Fibroblast of lung (primary cell): ENCODE data around the gene PMM1. TPM values are rescaled to one million over a fixed set of nuclear protein-coding genes. Genes with fewer than 3 reads are reported as not detected.
A peak's percentile ranks its signal among the peaks of the same experiment; 100 is the strongest.

ENCODE experiments used
- DNase-seq, 2 donors: peaks; one replicate each; pipeline versions ENCODE4 v3.0.0 to v3.0.0-alpha.2; 2010; ENCODE audit warnings: low read depth in 2 of 2
- H2AFZ ChIP-seq: 2 replicates; pipeline ENCODE4 v1.5.1; 2012; ENCODE audit warnings: low read length, control low read depth, inconsistent platforms
- H3K27ac ChIP-seq: 2 replicates; pipeline ENCODE4 v1.5.1; 2011; ENCODE audit warnings: low read length, control low read depth; ENCODE audit not compliant: insufficient read depth
- H3K27me3 ChIP-seq: 2 replicates; pipeline ENCODE4 v1.5.1; 2011; ENCODE audit warnings: mild to moderate bottlenecking, low read length; ENCODE audit not compliant: control insufficient read depth, insufficient read depth
- H3K36me3 ChIP-seq: 2 replicates; pipeline ENCODE4 v1.5.1; 2011; ENCODE audit warnings: low read length; ENCODE audit not compliant: control insufficient read depth, insufficient read depth
- H3K4me1 ChIP-seq: 2 replicates; pipeline ENCODE4 v1.5.1; 2011; ENCODE audit warnings: low read length; ENCODE audit not compliant: control insufficient read depth, insufficient read depth; ENCODE audit errors: extremely low read depth
- H3K4me2 ChIP-seq: 2 replicates; pipeline ENCODE4 v1.5.1; 2011; ENCODE audit warnings: low read length, control low read depth; ENCODE audit not compliant: insufficient read depth; ENCODE audit errors: extremely low read depth
- H3K4me3 ChIP-seq, 4 experiments: fragments of 200-600 bp in 1 of 4; sonication (generic) in 1 of 4; replicated peaks in 1 of 4; 2 replicates each; pipeline ENCODE4 v1.5.1; 2011 to 2016; ENCODE audit warnings: low read length in 4 of 4, low read depth in 3 of 4, mild to moderate bottlenecking in 3 of 4, control low read depth in 2 of 4, inconsistent platforms in 1 of 4, mixed read lengths in 1 of 4; ENCODE audit not compliant: insufficient read depth in 1 of 4; ENCODE audit errors: control extremely low read depth in 1 of 4
- H3K79me2 ChIP-seq: 2 replicates; pipeline ENCODE4 v1.5.1; 2012; ENCODE audit warnings: mild to moderate bottlenecking, low read length, inconsistent platforms; ENCODE audit not compliant: control insufficient read depth, insufficient read depth
- H3K9ac ChIP-seq: 2 replicates; pipeline ENCODE4 v1.5.1; 2011; ENCODE audit warnings: mild to moderate bottlenecking, low read length, control low read depth; ENCODE audit not compliant: insufficient read depth
- H3K9me3 ChIP-seq: 2 replicates; pipeline ENCODE4 v1.5.1; 2012; ENCODE audit warnings: low read depth, low read length; ENCODE audit not compliant: control insufficient read depth, insufficient read depth
- H4K20me1 ChIP-seq: 2 replicates; pipeline ENCODE4 v1.5.1; 2011; ENCODE audit warnings: low read length; ENCODE audit not compliant: control insufficient read depth, insufficient read depth; ENCODE audit errors: extremely low read depth
- EZH2 ChIP-seq: IDR thresholded peaks from 2 replicates; pipeline ENCODE4 v1.5.1; 2012; ENCODE audit warnings: low read length, control low read depth, mild to moderate bottlenecking; ENCODE audit errors: missing control alignments
- polyA plus RNA-seq, 2 donors: library from polyadenylated mRNA; depleted of rRNA in 1 of 2; stranded (reverse) in 1 of 2; unstranded in 1 of 2; fragments of >200 nt; gene quantifications; 2 replicates each; pipeline ENCODE4 v1.2.1, GENCODE V29; 2011 to 2012; ENCODE audit warnings: missing spikeins in 1 of 2
- total RNA-seq: library from RNA; depleted of rRNA; stranded (reverse); fragments of >200 nt; gene quantifications from 2 replicates; pipeline ENCODE4 v1.2.1, GENCODE V29; 2014
- TF ChIP-seq, protein P1 (sequence below), 2 donors: IDR thresholded peaks in 1 of 2; conservative IDR thresholded peaks in 1 of 2; 1 replicate in 1 of 2; 2 replicates in 1 of 2; pipeline ENCODE4 v1.5.1; 2011 to 2012; ENCODE audit warnings: low read length in 2 of 2, control low read depth in 1 of 2, inconsistent platforms in 1 of 2, low read depth in 1 of 2, mild to moderate bottlenecking in 1 of 2

The PMM1 gene
- total and polyA plus RNA-seq, 2 donors (not counting 1 experiment from before 2014, with no cell fraction given), result 32.4 to 110 TPM

DNA sequence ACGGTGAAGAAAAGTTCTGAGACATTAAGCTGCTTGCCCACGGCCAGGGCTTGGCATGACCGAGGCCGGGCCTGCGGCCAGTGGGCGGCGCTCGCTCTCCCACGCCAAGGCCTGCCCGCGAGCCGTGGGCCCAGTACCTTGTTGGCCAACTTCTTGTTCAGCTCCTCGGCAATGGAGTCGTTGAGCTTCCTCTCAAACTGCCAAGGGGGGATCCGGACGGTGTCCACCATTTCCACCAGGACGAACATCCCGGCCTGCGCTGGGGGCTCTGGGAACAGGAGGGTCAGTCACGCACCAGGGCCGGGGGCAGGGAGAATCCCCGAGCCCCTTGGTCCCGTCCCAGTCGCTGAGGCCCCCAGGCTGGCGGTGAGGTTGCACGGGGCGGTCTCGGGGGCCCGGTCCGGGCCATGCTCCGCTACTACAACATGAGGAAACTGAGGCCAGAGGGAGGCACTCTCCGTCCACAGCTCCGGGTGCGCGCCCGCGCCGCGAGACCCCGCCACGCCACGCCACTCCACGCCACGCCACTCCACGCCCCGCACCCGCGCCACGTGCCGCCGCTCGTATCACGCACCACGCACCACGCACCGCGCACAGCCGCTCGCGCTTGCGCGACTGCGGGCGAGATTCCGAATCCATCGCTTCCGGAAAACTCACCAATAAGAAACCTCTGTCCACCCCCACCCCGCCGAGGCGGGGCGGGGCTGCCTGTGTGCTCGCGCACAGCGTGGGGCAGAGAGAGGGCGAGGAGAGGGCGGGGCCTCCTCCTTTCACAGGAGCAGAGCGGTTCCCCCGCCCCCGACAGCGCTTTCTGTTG, 45.6 kb downstream of the PMM1 start, which contains the start of gene POLR3H:
Gene POLR3H (minus strand): TSS at position 617 of the 817 bp plus-strand sequence. CDS start 369 bp downstream, at position 248.
- Histone ChIP-seq H3K36me3 (peaks cover 5% of the 10 kb centered on the region), H2AFZ (peak within 1 kb of the TSS; percentile 72), H3K4me1 (peaks cover 4% of the 10 kb centered on the region), H3K9ac (peak within 1 kb of the TSS; percentile 85), H3K79me2 (peaks cover 35% of the 10 kb centered on the region), H3K4me2 (peak within 1 kb of the TSS; percentile 93), H3K27me3 (no peaks in the 10 kb centered on the region), H3K9me3 (no peaks in the 10 kb centered on the region), H3K27ac (peak within 1 kb of the TSS; percentile 78), H3K4me3 (peak within 1 kb of the TSS; percentile 66 to 92 (median 78)), H4K20me1 (no peaks in the 10 kb centered on the region)
- TF ChIP-seq EZH2, result no peak
- TF ChIP-seq, protein P1, sequence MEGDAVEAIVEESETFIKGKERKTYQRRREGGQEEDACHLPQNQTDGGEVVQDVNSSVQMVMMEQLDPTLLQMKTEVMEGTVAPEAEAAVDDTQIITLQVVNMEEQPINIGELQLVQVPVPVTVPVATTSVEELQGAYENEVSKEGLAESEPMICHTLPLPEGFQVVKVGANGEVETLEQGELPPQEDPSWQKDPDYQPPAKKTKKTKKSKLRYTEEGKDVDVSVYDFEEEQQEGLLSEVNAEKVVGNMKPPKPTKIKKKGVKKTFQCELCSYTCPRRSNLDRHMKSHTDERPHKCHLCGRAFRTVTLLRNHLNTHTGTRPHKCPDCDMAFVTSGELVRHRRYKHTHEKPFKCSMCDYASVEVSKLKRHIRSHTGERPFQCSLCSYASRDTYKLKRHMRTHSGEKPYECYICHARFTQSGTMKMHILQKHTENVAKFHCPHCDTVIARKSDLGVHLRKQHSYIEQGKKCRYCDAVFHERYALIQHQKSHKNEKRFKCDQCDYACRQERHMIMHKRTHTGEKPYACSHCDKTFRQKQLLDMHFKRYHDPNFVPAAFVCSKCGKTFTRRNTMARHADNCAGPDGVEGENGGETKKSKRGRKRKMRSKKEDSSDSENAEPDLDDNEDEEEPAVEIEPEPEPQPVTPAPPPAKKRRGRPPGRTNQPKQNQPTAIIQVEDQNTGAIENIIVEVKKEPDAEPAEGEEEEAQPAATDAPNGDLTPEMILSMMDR (conservative IDR thresholded peaks at IDR 0.05 in 1 of 2, IDR thresholded peaks at IDR 0.05 in 1 of 2; ENCODE audit: low read depth in 1 of 2, low read length in 2 of 2), result peak; percentile 56 to 66
- DNase-seq, result peak; percentile 96 to 97

DNA sequence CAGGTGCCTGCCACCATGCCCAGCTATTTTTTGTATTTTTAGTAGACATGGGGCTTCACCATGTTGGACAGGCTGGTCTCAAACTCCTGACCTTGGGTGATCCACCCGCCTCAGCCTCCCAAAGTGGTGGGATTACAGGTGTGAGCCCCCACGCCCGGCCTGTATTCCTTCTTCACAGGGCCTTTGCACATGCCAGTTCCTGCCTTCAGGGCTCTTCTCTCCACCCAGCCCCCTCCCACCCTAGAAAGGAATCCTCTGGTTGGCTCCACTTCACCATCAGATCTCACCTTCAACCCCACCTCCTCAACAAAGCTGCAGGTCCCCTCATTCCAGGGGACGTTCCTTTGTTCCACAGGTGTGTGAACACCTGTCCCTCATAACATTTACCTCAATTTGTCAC, 47.4 kb downstream of the PMM1 start:
- Histone ChIP-seq H3K27ac (no peak overlapping the region), H3K4me2 (peak overlapping the region; percentile 34), H3K9me3 (no peaks in the 10 kb centered on the region), H3K36me3 (peaks cover 6% of the 10 kb centered on the region), H2AFZ (no peak overlapping the region), H3K4me1 (peaks cover 4% of the 10 kb centered on the region), H3K27me3 (no peaks in the 10 kb centered on the region), H3K4me3 (peak overlapping the region in 2 of 4 experiments; percentile 10 to 92), H4K20me1 (no peaks in the 10 kb centered on the region), H3K79me2 (peaks cover 38% of the 10 kb centered on the region), H3K9ac (no peak overlapping the region)
- DNase-seq, result no peak
- TF ChIP-seq EZH2, result no peak
- TF ChIP-seq, protein P1 (conservative IDR thresholded peaks at IDR 0.05 in 1 of 2, IDR thresholded peaks at IDR 0.05 in 1 of 2; ENCODE audit: low read depth in 1 of 2, low read length in 2 of 2), result no peak

DNA sequence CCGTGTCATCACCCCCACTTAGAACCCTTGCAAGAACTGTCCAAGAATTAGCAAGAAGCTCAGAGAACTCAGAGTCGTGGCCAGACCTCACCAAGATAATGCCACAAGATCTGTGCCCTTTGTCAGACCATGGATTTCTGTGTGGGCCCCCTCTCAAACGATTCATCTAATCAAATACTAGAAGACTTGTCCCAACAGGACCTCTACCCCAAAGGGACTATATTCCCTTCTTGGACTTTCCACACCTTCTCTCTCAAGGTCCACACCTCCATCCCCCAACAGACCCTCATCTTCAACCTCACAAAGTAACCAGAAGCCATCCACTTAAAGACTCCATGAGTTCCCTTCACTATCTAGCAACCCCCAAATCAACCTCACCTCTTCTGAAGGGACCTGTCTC, 48.2 kb downstream of the PMM1 start:
- no peak overlapping the region for H3K27ac ChIP-seq
- H3K4me3 ChIP-seq, result peak overlapping the region in 1 of 4 experiments; percentile 27
- DNase-seq, result no peak
- no peaks in the 10 kb centered on the region for H3K27me3 ChIP-seq
- H3K79me2 ChIP-seq, result peaks cover 38% of the 10 kb centered on the region
- H3K4me2 ChIP-seq, result peak overlapping the region; percentile 40
- TF ChIP-seq EZH2, result no peak
- TF ChIP-seq, protein P1 (conservative IDR thresholded peaks at IDR 0.05 in 1 of 2, IDR thresholded peaks at IDR 0.05 in 1 of 2; ENCODE audit: low read depth in 1 of 2, low read length in 2 of 2), result no peak
- H4K20me1 ChIP-seq, result no peaks in the 10 kb centered on the region
- H3K4me1 ChIP-seq, result peaks cover 4% of the 10 kb centered on the region
- H3K9ac ChIP-seq, result no peak overlapping the region
- no peaks in the 10 kb centered on the region for H3K9me3 ChIP-seq
- H3K36me3 ChIP-seq, result peaks cover 6% of the 10 kb centered on the region
- H2AFZ ChIP-seq, result no peak overlapping the region
